Measurements from ENCODE around the gene CHST10. TPM values are rescaled to one million over a fixed set of nuclear protein-coding genes. Genes with fewer than 3 reads are reported as not detected.

CHST10 gene
- total RNA-seq, 1 experiment from 2014 or later, result 11.3 TPM

DNA sequence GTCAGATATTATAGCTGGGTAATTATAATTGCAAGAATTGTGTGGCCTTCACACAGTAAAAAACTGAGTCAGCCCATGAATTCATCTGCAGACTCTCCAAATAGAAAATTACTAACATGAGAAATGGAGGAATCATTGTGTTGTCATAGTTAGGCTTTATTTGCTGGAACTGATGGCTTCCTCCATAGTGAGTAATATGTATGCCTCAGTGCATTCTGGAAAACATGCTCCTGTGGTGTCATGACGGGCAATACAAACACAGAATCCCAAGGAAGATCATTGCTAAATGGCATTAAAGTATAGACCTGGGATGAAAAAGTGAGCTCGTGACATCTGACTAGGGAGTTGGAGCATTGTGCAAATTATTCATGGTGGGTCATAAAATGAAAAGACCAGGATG lies 29.2 kb upstream of the CHST10 start:
- CTCF ChIA-PET, result no interaction called here
- POLR2A ChIA-PET (ENCODE audit: low non-redundant PET), result no interaction called here
- H3K36me3 ChIP-seq (ENCODE audit: insufficient read depth, low read length, poor library complexity, severe bottlenecking), result no peaks in the 10 kb centered on the region
- TF ChIP-seq EZH2 (IDR thresholded peaks at IDR 0.05; ENCODE audit: borderline replicate concordance, low read depth, low read length, poor library complexity, severe bottlenecking), result no peak
- TF ChIP-seq CTCF (conservative IDR thresholded peaks at IDR 0.05; ENCODE audit: low read depth, low read length), result no peak
- no peak for DNase-seq (ENCODE audit: low spot score)
- no TSS peak for BruUV-seq (replicated peaks)
- no peak overlapping the region for H3K27ac ChIP-seq (ENCODE audit: low read depth, low read length, poor library complexity, severe bottlenecking)
- no peaks in the 10 kb centered on the region for H3K4me1 ChIP-seq (ENCODE audit: insufficient read depth, low read length, poor library complexity, severe bottlenecking)
- H3K4me3 ChIP-seq (ENCODE audit: low read depth, low read length, poor library complexity, severe bottlenecking), result no peak overlapping the region
- intact Hi-C loops (cut with micrococcal nuclease; ENCODE audit: unreplicated experiment), result no loop called here
- no peaks in the 10 kb centered on the region for H3K9me3 ChIP-seq (ENCODE audit: low read depth, low read length, poor library complexity, severe bottlenecking)
- no peaks in the 10 kb centered on the region for H3K27me3 ChIP-seq (replicated peaks; ENCODE audit: insufficient read depth, low read depth, low read length, poor library complexity)

DNA sequence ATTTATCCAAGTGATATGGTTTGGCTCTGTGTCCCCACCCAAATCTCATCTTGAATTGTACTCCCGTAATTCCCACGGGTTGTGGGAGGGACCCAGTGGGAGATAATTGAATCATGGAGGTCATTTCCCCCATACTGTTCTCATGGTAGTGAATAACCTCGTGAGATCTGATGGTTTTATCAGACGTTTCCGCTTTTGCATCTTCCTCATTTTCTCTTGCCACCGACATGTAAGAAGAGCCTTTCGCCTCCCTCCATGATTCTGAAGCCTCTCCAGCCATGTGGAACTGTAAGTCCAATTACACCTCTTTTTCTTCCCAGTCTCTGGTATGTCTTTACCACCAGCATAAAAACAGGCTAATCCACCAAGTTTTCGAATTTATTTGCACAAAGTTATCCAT lies 20.3 kb upstream of the CHST10 start:
- Histone ChIP-seq H3K27ac (ENCODE audit: low read depth, low read length, poor library complexity, severe bottlenecking) (no peak overlapping the region), H3K36me3 (ENCODE audit: insufficient read depth, low read length, poor library complexity, severe bottlenecking) (no peaks in the 10 kb centered on the region), H3K27me3 (replicated peaks; ENCODE audit: insufficient read depth, low read depth, low read length, poor library complexity) (peaks cover 17% of the 10 kb centered on the region), H3K4me3 (ENCODE audit: low read depth, low read length, poor library complexity, severe bottlenecking) (no peak overlapping the region), H3K9me3 (ENCODE audit: low read depth, low read length, poor library complexity, severe bottlenecking) (no peaks in the 10 kb centered on the region), H3K4me1 (ENCODE audit: insufficient read depth, low read length, poor library complexity, severe bottlenecking) (no peaks in the 10 kb centered on the region)
- no TSS peak for BruUV-seq (replicated peaks)
- intact Hi-C loops (cut with micrococcal nuclease; ENCODE audit: unreplicated experiment), result no loop called here
- DNase-seq (ENCODE audit: low spot score), result no peak
- TF ChIP-seq EZH2 (IDR thresholded peaks at IDR 0.05; ENCODE audit: borderline replicate concordance, low read depth, low read length, poor library complexity, severe bottlenecking), result no peak
- TF ChIP-seq CTCF (conservative IDR thresholded peaks at IDR 0.05; ENCODE audit: low read depth, low read length), result no peak
- ChIA-PET POLR2A (ENCODE audit: low non-redundant PET) (no interaction called here), CTCF (no interaction called here)

GRCh38 chr2:100429726-100430125 lies 12.3 kb upstream of the CHST10 start:
- no TSS peak for BruUV-seq (replicated peaks)
- DNase-seq (ENCODE audit: low spot score), result no peak
- ChIA-PET CTCF (no interaction called here), POLR2A (ENCODE audit: low non-redundant PET) (no interaction called here)
- Histone ChIP-seq H3K9me3 (ENCODE audit: low read depth, low read length, poor library complexity, severe bottlenecking) (no peaks in the 10 kb centered on the region), H3K4me3 (ENCODE audit: low read depth, low read length, poor library complexity, severe bottlenecking) (no peak overlapping the region), H3K36me3 (ENCODE audit: insufficient read depth, low read length, poor library complexity, severe bottlenecking) (no peaks in the 10 kb centered on the region), H3K27me3 (replicated peaks; ENCODE audit: insufficient read depth, low read depth, low read length, poor library complexity) (no peaks in the 10 kb centered on the region), H3K4me1 (ENCODE audit: insufficient read depth, low read length, poor library complexity, severe bottlenecking) (no peaks in the 10 kb centered on the region), H3K27ac (ENCODE audit: low read depth, low read length, poor library complexity, severe bottlenecking) (no peak overlapping the region)
- intact Hi-C loops (cut with micrococcal nuclease; ENCODE audit: unreplicated experiment), result no loop called here
- TF ChIP-seq CTCF (conservative IDR thresholded peaks at IDR 0.05; ENCODE audit: low read depth, low read length) (no peak), EZH2 (IDR thresholded peaks at IDR 0.05; ENCODE audit: borderline replicate concordance, low read depth, low read length, poor library complexity, severe bottlenecking) (no peak)
